Left lung (tissue), 10 donors: Measurements from ENCODE around the gene CZIB. TPM values are rescaled to one million over a fixed set of nuclear protein-coding genes. Genes with fewer than 3 reads are reported as not detected.

Experiments
- ATAC-seq: fragments of 200-7000 bp; cut with Tn5 transposase; one replicate; pipeline ENCODE4 v1.9.1; 2020; ENCODE audit warnings: moderate library complexity
- DNase-seq, 4 donors: peaks; one replicate each; pipeline ENCODE4 v3.0.0-alpha.2; 2013 to 2020
- H3K27ac ChIP-seq, 2 donors: fragments of 200-600 bp; sonication (generic) in 1 of 2; one replicate each; pipeline versions ENCODE4 v1.5.0 to v1.8.0; 2020 to 2021
- H3K27me3 ChIP-seq, 2 donors: fragments of 200-600 bp; sonication (generic) in 1 of 2; one replicate each; pipeline versions ENCODE4 v1.5.0 to v1.8.0; 2020 to 2021
- H3K36me3 ChIP-seq, 2 donors: fragments of 200-600 bp; sonication (generic) in 1 of 2; one replicate each; pipeline versions ENCODE4 v1.5.0 to v1.8.0; 2020 to 2021
- H3K4me1 ChIP-seq, 2 donors: fragments of 200-600 bp; one replicate each; pipeline ENCODE4 v1.8.0; 2021
- H3K4me3 ChIP-seq, 2 donors: fragments of 200-600 bp; sonication (generic) in 1 of 2; one replicate each; pipeline versions ENCODE4 v1.5.0 to v1.8.0; 2020 to 2021; ENCODE audit warnings: mild to moderate bottlenecking in 1 of 2
- H3K9me3 ChIP-seq, 2 donors: fragments of 200-600 bp; sonication (generic) in 1 of 2; one replicate each; pipeline versions ENCODE4 v1.5.0 to v1.8.0; 2020 to 2021
- CTCF ChIP-seq, 2 donors: fragments of 200-600 bp; sonication (generic) in 1 of 2; IDR thresholded peaks; one replicate each; pipeline versions ENCODE4 v1.5.0 to v1.8.0; 2021; ENCODE audit warnings: antibody characterized with exemption in 2 of 2
- intact Hi-C, 2 donors: fragments of 100-400 bp; cut with DNase I; formaldehyde crosslinking; loops; one replicate each; pipeline versions ENCODE4 v1.11.2 to v1.14.2; 2022
- polyA plus RNA-seq, 6 donors: library from polyadenylated mRNA; unstranded; fragments of 120-200 nt; gene quantifications; one replicate each; pipeline ENCODE4 v1.2.1, GENCODE V29; 2013; ENCODE audit not compliant: insufficient read length in 6 of 6
- total RNA-seq, 2 donors: library from RNA; stranded (reverse); fragmentation: NEBNext Ultra II Directional; extraction: Animal tissue kit (Norgen Biotek cat#: 25700); gene quantifications; one replicate each; pipeline ENCODE4 v1.2.1, GENCODE V29; 2021
- donor health status: DM: no; HTN: yes; CAD: no.
- donor health status: DM: no; HTN: no; CAD: no.

Gene CZIB
- total and polyA plus RNA-seq, 8 donors: 50.5 to 103 (median 93.2) TPM

- Histone ChIP-seq H3K4me1 (peaks cover 4 to 25% of the 10 kb centered on the region in 2 donors), H3K4me3 (peak overlapping the region; percentile 80 to 86), H3K9me3 (no peaks in the 10 kb centered on the region), H3K27me3 (no peaks in the 10 kb centered on the region), H3K27ac (peak overlapping the region; percentile 93 to 96), H3K36me3 (peaks cover 0 to 28% of the 10 kb centered on the region in 2 donors)
- TF ChIP-seq CTCF (IDR thresholded peaks at IDR 0.05): no peak
- ATAC-seq (no peak), DNase-seq (no peak)
- intact Hi-C loops: no loop called here
Measured at GRCh38 chr1:53219711-53220110, 723 bp downstream of the CZIB start.

- H3K4me1 ChIP-seq: peaks cover 4 to 25% of the 10 kb centered on the region in 2 donors
- H3K27me3 ChIP-seq: no peaks in the 10 kb centered on the region
- H3K9me3 ChIP-seq: no peaks in the 10 kb centered on the region
- H3K36me3 ChIP-seq: peaks cover 0 to 44% of the 10 kb centered on the region in 2 donors
- no peak for DNase-seq
- H3K4me3 ChIP-seq: no peak overlapping the region
- TF ChIP-seq CTCF (IDR thresholded peaks at IDR 0.05): no peak
- ATAC-seq: no peak
- intact Hi-C loops: no loop called here
- no peak overlapping the region for H3K27ac ChIP-seq
Measured at GRCh38 chr1:53218201-53218600, 2.2 kb downstream of the CZIB start.

- ATAC-seq (no peak), DNase-seq (no peak)
- Histone ChIP-seq H3K4me1 (peaks cover 3 to 13% of the 10 kb centered on the region in 2 donors), H3K4me3 (no peak overlapping the region), H3K27ac (no peak overlapping the region), H3K36me3 (peaks cover 0 to 81% of the 10 kb centered on the region in 2 donors), H3K9me3 (no peaks in the 10 kb centered on the region), H3K27me3 (no peaks in the 10 kb centered on the region)
- TF ChIP-seq CTCF (IDR thresholded peaks at IDR 0.05): no peak
- intact Hi-C loops: no loop called here
Measured at GRCh38 chr1:53214376-53214940, 6.0 kb downstream of the CZIB start.

GRCh38 chr1:53210954-53211353 is 9.5 kb downstream of the CZIB start:
- peaks cover 0 to 96% of the 10 kb centered on the region in 2 donors for H3K36me3 ChIP-seq
- H3K27me3 ChIP-seq: no peaks in the 10 kb centered on the region
- intact Hi-C loops: no loop called here
- no peak for ATAC-seq
- H3K9me3 ChIP-seq: peaks cover 0 to 7% of the 10 kb centered on the region in 2 donors
- H3K27ac ChIP-seq: no peak overlapping the region
- DNase-seq: no peak
- no peaks in the 10 kb centered on the region for H3K4me1 ChIP-seq
- TF ChIP-seq CTCF (IDR thresholded peaks at IDR 0.05): no peak
- no peak overlapping the region for H3K4me3 ChIP-seq

GRCh38 chr1:53210352-53210751 is 10.1 kb downstream of the CZIB start:
- Histone ChIP-seq H3K9me3 (peaks cover 0 to 13% of the 10 kb centered on the region in 2 donors), H3K27ac (no peak overlapping the region), H3K4me1 (no peaks in the 10 kb centered on the region), H3K4me3 (no peak overlapping the region), H3K27me3 (no peaks in the 10 kb centered on the region), H3K36me3 (peaks cover 0 to 99% of the 10 kb centered on the region in 2 donors)
- DNase-seq (no peak), ATAC-seq (no peak)
- intact Hi-C loops: no loop called here
- no peak for TF ChIP-seq CTCF (IDR thresholded peaks at IDR 0.05)
